Fibroblast of villous mesenchyme (primary cell): ENCODE results near the gene HNF1B. TPM values are rescaled to one million over a fixed set of nuclear protein-coding genes. Genes with fewer than 3 reads are reported as not detected.

Source experiments
- DNase-seq: peaks from one replicate; pipeline ENCODE4 v3.0.0-alpha.2; 2010; ENCODE audit warnings: low read depth
- H3K4me3 ChIP-seq: 2 replicates; pipeline ENCODE4 v1.5.1; 2011; ENCODE audit warnings: low read depth, mild to moderate bottlenecking, low read length
- total RNA-seq: library from RNA; depleted of rRNA; stranded (reverse); fragments of >200 nt; gene quantifications from 2 replicates; pipeline ENCODE4 v1.2.3, GENCODE V29; 2012
- TF ChIP-seq, protein P1 (sequence below): IDR thresholded peaks from 2 replicates; pipeline ENCODE4 v1.5.1; 2012; ENCODE audit warnings: low read depth, mild to moderate bottlenecking, low read length; ENCODE audit not compliant: insufficient read depth

The HNF1B gene
- total RNA-seq, 1 donor = not detected

DNA sequence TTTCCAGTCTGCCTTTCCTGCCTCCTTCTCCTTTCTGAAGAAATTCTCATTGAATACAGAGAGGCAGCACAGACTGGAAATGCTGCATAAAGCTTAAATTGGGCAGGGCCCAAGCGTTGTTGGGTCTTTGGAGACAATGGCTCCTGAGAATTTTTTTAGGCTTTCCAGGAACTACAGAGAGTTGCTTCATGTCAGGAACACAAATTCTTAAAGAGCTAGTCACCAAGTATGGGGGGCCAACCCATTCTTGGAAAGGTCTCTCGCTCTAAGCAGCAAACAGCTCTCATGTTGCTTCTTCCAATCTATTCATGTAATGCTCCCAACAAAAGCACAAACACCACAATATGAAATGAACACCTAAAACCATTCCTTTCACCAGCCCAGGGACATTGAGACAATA, 6.9 kb downstream of the HNF1B start:
- DNase-seq = no peak
- no peak overlapping the region for H3K4me3 ChIP-seq
- TF ChIP-seq, protein P1, sequence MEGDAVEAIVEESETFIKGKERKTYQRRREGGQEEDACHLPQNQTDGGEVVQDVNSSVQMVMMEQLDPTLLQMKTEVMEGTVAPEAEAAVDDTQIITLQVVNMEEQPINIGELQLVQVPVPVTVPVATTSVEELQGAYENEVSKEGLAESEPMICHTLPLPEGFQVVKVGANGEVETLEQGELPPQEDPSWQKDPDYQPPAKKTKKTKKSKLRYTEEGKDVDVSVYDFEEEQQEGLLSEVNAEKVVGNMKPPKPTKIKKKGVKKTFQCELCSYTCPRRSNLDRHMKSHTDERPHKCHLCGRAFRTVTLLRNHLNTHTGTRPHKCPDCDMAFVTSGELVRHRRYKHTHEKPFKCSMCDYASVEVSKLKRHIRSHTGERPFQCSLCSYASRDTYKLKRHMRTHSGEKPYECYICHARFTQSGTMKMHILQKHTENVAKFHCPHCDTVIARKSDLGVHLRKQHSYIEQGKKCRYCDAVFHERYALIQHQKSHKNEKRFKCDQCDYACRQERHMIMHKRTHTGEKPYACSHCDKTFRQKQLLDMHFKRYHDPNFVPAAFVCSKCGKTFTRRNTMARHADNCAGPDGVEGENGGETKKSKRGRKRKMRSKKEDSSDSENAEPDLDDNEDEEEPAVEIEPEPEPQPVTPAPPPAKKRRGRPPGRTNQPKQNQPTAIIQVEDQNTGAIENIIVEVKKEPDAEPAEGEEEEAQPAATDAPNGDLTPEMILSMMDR = no peak

DNA sequence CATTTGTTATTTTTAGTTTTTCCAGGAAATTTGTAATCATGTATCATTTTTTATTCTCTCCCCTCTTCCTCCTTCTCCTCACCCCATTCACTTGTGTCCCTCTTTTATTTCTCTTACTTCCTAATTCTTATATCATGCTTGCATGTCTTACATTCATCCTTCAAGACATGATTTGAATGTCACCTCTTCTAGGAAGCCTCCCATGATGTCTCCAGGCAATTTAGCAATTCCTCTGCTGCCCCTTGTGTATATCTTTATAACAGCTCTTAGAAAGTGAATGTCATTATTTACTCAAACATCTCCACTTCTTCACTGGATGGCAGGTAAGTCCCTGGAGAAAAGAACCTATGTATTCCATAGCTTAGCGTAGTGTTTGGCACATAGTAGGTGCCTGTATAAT, 7.8 kb downstream of the HNF1B start:
- DNase-seq = no peak
- H3K4me3 ChIP-seq = no peak overlapping the region
- TF ChIP-seq, protein P1 = no peak

DNA sequence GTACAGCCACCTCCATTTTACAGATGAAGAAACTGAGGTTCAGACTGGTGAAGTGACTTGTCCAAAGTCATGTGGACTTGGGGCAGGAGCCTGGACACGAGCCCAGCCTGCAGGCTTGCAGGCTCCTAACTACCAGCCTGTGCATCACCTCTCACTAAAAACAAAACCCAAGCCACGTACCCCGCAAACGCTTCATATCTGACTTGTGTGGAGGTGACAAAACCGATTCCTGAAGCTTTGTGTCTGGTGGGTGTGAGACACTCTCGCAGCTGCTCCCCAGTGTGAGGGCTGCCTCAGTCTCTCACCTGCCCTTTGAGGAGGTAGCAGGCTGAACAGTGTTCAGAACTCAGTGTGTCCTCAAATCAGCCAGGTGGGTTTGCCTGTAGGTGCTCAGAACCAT, 8.4 kb downstream of the HNF1B start:
- no peak overlapping the region for H3K4me3 ChIP-seq
- no peak for DNase-seq
- TF ChIP-seq, protein P1 = no peak

DNA sequence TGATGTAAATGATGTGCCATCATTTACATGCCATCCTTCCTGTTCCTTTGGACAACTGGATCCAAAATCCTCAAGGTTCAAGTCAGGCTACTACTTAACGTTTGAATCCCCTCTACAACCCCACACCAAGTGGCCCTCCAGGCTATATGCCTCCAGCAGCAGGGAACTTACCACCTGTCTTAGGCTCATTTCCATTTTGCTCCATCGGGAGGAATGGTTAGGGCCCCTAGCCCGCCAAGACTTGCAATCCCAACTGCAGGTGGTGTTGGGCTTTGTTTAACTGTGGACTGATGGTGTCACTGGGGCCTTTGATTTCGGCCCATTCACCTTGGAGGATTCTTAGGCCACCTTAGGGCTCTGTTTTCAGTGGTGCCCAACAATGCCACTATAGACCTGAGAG, 9.7 kb downstream of the HNF1B start:
- no peak for DNase-seq
- TF ChIP-seq, protein P1 = no peak
- H3K4me3 ChIP-seq = no peak overlapping the region

DNA sequence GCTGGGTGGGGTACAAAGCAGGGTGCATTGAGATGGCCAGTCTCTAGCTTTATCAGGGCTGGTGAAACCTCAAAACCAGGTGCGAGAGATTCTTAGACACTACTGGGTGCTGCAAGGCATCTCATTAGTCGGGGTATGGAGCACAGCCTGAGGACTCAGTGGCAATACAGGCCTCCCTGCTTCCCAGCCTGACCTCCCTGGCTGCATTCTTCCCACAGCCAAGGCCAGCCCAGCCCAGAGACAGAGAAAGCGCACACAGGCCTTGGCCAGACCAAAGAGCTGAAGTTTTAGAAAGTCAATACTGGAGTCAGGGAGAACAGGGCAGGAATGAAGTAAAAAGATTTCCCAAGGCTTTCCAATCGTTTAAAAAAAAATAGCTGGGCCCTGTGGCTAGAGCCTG, 12.5 kb downstream of the HNF1B start:
- DNase-seq = no peak
- TF ChIP-seq, protein P1 = no peak
- no peak overlapping the region for H3K4me3 ChIP-seq

DNA sequence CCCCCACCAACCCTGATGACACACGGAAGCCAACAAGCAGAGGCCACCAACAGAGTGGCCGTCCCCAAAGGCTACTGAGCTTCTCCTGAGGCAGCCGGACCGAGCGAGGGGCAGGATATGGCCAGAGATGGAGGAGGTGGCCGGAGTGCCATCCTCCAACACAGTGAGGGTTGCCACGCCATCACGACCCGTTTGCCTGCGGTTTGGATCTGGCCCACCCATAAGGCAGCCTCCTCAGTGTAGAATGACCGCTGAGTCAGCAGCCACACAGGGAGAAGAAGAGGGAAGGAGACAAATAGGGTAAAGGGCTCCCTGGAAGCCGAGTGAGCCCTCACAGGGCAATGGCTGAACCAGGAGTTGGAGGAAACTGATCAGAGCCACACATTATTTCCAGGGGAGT, 13.8 kb downstream of the HNF1B start:
- no peak overlapping the region for H3K4me3 ChIP-seq
- DNase-seq = no peak
- TF ChIP-seq, protein P1 = no peak

DNA sequence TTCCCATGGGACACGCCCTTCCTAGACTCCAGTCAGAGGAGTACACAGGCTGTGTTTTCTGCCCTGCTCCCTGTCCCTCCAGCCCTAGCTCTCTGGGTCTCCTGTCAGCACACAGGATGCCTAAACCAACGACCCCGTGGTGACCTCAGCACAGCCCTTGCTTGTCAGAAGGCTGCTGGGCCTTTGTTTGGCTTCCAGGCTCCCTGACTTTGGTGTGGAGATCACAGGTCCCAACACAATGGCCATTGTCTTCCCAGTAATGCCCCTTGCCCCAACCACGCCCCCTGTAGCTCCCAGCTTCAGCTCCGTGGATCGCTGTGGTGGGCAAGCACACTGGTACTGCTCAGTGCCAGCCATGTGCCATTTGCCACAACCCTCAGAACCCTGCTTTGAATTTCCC, 15.0 kb downstream of the HNF1B start:
- TF ChIP-seq, protein P1 = no peak
- H3K4me3 ChIP-seq = no peak overlapping the region
- DNase-seq = no peak
